Upper lobe of left lung (tissue), 6 donors: ENCODE data around the gene SPTSSB. TPM values are rescaled to one million over a fixed set of nuclear protein-coding genes. Genes with fewer than 3 reads are reported as not detected.

ENCODE experiments used
- ATAC-seq, 2 donors: fragments of 200-7000 bp; cut with Tn5 transposase; one replicate each; pipeline ENCODE4 v1.9.1; 2022; ENCODE audit warnings: mild to moderate bottlenecking in 2 of 2, moderate library complexity in 2 of 2; ENCODE audit not compliant: low FRiP score in 2 of 2
- DNase-seq, 2 donors: peaks; one replicate each; pipeline ENCODE4 v3.0.0-alpha.2; 2019 to 2020
- H3K27ac ChIP-seq, 4 donors: fragments of 200-600 bp; sonication (generic); one replicate each; pipeline ENCODE4 v1.5.1; 2016 to 2019
- H3K27me3 ChIP-seq, 4 donors: fragments of 200-600 bp; sonication (generic); one replicate each; pipeline ENCODE4 v1.5.1; 2017 to 2019
- H3K36me3 ChIP-seq, 4 donors: fragments of 200-600 bp; sonication (generic); one replicate each; pipeline ENCODE4 v1.5.1; 2016 to 2019
- H3K4me1 ChIP-seq, 4 donors: fragments of 200-600 bp; sonication (generic); one replicate each; pipeline ENCODE4 v1.5.1; 2018 to 2019
- H3K4me3 ChIP-seq, 4 donors: fragments of 200-600 bp; sonication (generic); one replicate each; pipeline ENCODE4 v1.5.1; 2017 to 2019; ENCODE audit warnings: mild to moderate bottlenecking in 2 of 4, moderate library complexity in 1 of 4
- H3K9me3 ChIP-seq, 4 donors: fragments of 200-600 bp; sonication (generic); one replicate each; pipeline ENCODE4 v1.5.1; 2018 to 2019
- EP300 ChIP-seq, 4 donors: sonication (generic); formaldehyde crosslinking; IDR thresholded peaks; one replicate each; pipeline ENCODE4 v1.5.1; 2017; ENCODE audit warnings: antibody characterized with exemption in 4 of 4, control low read depth in 2 of 4
- POLR2A ChIP-seq, 4 donors: fragments of 450-650 bp; IDR thresholded peaks; one replicate each; pipeline ENCODE4 v1.5.1; 2016 to 2017; ENCODE audit warnings: antibody characterized with exemption in 4 of 4, mild to moderate bottlenecking in 2 of 4
- POLR2AphosphoS5 ChIP-seq, 2 donors: sonication (generic); formaldehyde crosslinking; IDR thresholded peaks; one replicate each; pipeline ENCODE4 v1.5.1; 2017; ENCODE audit warnings: antibody characterized with exemption in 2 of 2
- WGBS, 2 donors: methylation state at CpG; one replicate each; pipeline ENCODE4 v1.1.5; 2017 to 2018; 5-methylcytosine and 5-hydroxymethylcytosine counted together
- total RNA-seq, 6 donors: library from RNA; depleted of rRNA in 4 of 6; stranded (reverse); fragments of >200 nt in 4 of 6; gene quantifications; one replicate each; pipeline versions ENCODE4 v1.1.0 to v1.2.1, GENCODE V29; 2016 to 2021
- TF ChIP-seq, protein P1 (sequence below), 6 experiments: fragments of 450-650 bp in 4 of 6; fragments of 200-600 bp in 2 of 6; sonication (generic) in 2 of 6; IDR thresholded peaks; one replicate each; pipeline ENCODE4 v1.5.1; 2016 to 2019; ENCODE audit warnings: antibody characterized with exemption in 6 of 6
- donor health status: DM: no; HTN: no; CAD: no; lungs with moderate emphysema.
- donor health status: DM: no; HTN: yes; CAD: no; lungs with severe emphysema.

SPTSSB gene
- total RNA-seq, 6 donors from 2014 or later = 0.46 to 1.1 (median 0.98) TPM; not detected in 3

GRCh38 chr3:161409069-161409468, 37.8 kb upstream of the SPTSSB start:
- Histone ChIP-seq H3K4me3 (no peak overlapping the region), H3K27me3 (no peaks in the 10 kb centered on the region), H3K4me1 (peaks cover 0 to 2% (median 0%) of the 10 kb centered on the region in 4 donors), H3K27ac (no peak overlapping the region), H3K9me3 (no peaks in the 10 kb centered on the region), H3K36me3 (no peaks in the 10 kb centered on the region)
- DNase-seq (no peak), ATAC-seq (peak in 1 of 2 donors; percentile 70)
- WGBS, 2 donors = 25 to 27% methylated on average over 3 of the region's 3 CpGs
- TF ChIP-seq, protein P1, sequence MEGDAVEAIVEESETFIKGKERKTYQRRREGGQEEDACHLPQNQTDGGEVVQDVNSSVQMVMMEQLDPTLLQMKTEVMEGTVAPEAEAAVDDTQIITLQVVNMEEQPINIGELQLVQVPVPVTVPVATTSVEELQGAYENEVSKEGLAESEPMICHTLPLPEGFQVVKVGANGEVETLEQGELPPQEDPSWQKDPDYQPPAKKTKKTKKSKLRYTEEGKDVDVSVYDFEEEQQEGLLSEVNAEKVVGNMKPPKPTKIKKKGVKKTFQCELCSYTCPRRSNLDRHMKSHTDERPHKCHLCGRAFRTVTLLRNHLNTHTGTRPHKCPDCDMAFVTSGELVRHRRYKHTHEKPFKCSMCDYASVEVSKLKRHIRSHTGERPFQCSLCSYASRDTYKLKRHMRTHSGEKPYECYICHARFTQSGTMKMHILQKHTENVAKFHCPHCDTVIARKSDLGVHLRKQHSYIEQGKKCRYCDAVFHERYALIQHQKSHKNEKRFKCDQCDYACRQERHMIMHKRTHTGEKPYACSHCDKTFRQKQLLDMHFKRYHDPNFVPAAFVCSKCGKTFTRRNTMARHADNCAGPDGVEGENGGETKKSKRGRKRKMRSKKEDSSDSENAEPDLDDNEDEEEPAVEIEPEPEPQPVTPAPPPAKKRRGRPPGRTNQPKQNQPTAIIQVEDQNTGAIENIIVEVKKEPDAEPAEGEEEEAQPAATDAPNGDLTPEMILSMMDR (IDR thresholded peaks at IDR 0.05) = peak in 5 of 6 experiments; percentile 15 to 54 (median 38)
- TF ChIP-seq EP300 (IDR thresholded peaks at IDR 0.05) (no peak), POLR2AphosphoS5 (IDR thresholded peaks at IDR 0.05) (no peak), POLR2A (IDR thresholded peaks at IDR 0.05) (no peak)

DNA sequence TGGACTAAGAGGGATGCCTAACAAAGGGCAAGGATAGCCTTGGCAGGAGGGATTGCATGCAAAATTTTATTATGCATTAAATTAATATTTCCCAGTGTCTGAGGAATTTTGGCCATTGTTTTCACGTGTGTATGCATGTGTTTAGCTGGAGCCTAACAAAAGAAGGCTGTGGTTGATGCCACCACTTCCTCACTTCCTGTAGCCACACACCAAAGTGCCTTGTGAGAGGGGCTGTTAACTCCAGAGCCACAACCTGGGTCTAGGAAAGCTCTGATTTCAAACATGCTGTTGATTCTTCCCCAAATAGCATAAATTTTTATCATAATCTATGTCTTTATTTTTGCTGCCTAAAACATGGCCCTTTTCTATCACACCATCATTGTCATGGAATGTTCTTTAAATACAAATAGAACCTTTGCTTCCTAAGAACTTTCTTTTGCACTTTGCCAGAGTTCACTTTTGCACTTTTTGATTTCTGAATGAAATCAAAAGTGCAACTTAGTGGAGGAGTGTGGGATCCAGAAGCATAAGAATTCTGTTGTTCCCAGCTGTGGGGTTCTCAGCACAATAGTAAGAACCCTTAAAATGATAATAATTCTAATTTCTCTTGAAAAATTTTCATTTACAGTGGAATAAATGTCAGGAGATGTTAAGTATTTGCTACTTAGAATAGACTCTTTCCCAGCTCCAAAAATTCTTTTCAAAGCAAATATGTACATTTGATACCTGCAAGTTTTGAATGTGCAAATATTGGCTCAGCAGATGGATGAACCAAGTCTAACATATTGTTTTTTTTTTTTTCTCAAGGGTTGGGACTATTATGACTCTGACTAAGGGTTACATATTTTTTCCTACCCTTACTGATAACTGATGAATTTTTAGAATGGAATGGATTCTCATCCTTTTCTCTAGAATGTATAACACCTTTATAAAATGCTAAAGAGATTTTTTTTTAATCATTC, 35.6 kb upstream of the SPTSSB start:
- Histone ChIP-seq H3K4me3 (no peak overlapping the region), H3K36me3 (no peaks in the 10 kb centered on the region), H3K27me3 (no peaks in the 10 kb centered on the region), H3K9me3 (no peaks in the 10 kb centered on the region), H3K27ac (no peak overlapping the region), H3K4me1 (peaks cover 0 to 2% (median 0%) of the 10 kb centered on the region in 4 donors)
- TF ChIP-seq POLR2AphosphoS5 (IDR thresholded peaks at IDR 0.05) (no peak), POLR2A (IDR thresholded peaks at IDR 0.05) (no peak), EP300 (IDR thresholded peaks at IDR 0.05) (no peak)
- TF ChIP-seq, protein P1 (IDR thresholded peaks at IDR 0.05) = no peak
- ATAC-seq (no peak), DNase-seq (no peak)
- WGBS, 2 donors = 29 to 40% methylated on average over 1 of the region's 1 CpG

DNA sequence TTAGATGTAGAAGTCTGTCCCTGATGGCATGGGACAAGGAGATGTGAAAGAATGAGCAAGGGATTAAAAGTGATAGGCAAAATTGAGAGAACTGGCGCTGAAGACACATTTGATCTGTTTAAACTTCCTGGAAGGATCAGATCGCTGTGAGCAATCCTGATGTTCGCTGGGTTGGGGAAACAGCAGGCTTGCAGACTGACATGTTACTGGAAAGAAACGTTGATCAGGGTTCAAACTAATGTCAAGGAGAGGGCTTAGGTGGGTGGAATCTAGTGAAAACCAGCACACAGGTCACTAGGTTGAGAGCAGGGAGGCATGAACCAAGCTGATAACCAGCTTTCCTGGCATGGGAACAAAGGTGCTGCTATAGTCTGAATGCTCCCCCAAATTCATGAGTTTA, 34.5 kb upstream of the SPTSSB start:
- DNase-seq (no peak), ATAC-seq (no peak)
- Histone ChIP-seq H3K9me3 (no peaks in the 10 kb centered on the region), H3K36me3 (no peaks in the 10 kb centered on the region), H3K4me3 (no peak overlapping the region), H3K4me1 (peaks cover 0 to 2% (median 0%) of the 10 kb centered on the region in 4 donors), H3K27me3 (no peaks in the 10 kb centered on the region), H3K27ac (no peak overlapping the region)
- 83 to 88% methylated on average over 4 of the region's 4 CpGs for WGBS, 2 donors
- TF ChIP-seq POLR2AphosphoS5 (IDR thresholded peaks at IDR 0.05) = no peak
- no peak for TF ChIP-seq EP300 (IDR thresholded peaks at IDR 0.05)
- TF ChIP-seq, protein P1 (IDR thresholded peaks at IDR 0.05) = no peak
- no peak for TF ChIP-seq POLR2A (IDR thresholded peaks at IDR 0.05)

GRCh38 chr3:161405087-161405486, 33.8 kb upstream of the SPTSSB start:
- TF ChIP-seq, protein P1 (IDR thresholded peaks at IDR 0.05) = no peak
- no peak for TF ChIP-seq EP300 (IDR thresholded peaks at IDR 0.05)
- no peak for TF ChIP-seq POLR2A (IDR thresholded peaks at IDR 0.05)
- TF ChIP-seq POLR2AphosphoS5 (IDR thresholded peaks at IDR 0.05) = no peak
- Histone ChIP-seq H3K9me3 (no peaks in the 10 kb centered on the region), H3K27ac (no peak overlapping the region), H3K4me1 (peaks cover 0 to 2% (median 0%) of the 10 kb centered on the region in 4 donors), H3K36me3 (no peaks in the 10 kb centered on the region), H3K4me3 (no peak overlapping the region), H3K27me3 (no peaks in the 10 kb centered on the region)
- DNase-seq = no peak
- 92 to 95% methylated on average over 1 of the region's 1 CpG for WGBS, 2 donors
- no peak for ATAC-seq
